Stimulated activated CD8-positive, alpha-beta memory T cell treated with anti-CD3 and anti-CD28 coated beads, Interleukin-2, amount 100 ng/mL, for 1 hour (primary cell): Measurements from ENCODE around the gene ZCCHC7.
"Not testable (repeated sequence)": the region's sequence is repeated elsewhere in the genome, so short reads cannot be mapped to it uniquely, and the experiment has no call there.

Experiments used
- DNase-seq, 2 donors: peaks; one replicate each; pipeline ENCODE4 v3.0.0-alpha.2; 2020; ENCODE audit warnings: low read depth in 2 of 2

Gene ZCCHC7

GRCh38 chr9:37293664-37294524 lies 173.5 kb downstream of the ZCCHC7 start:
- no peak for DNase-seq

- no peak for DNase-seq
Observed at GRCh38 chr9:37295178-37295577, 174.8 kb downstream of the ZCCHC7 start.

GRCh38 chr9:37295796-37296195 lies 175.4 kb downstream of the ZCCHC7 start:
- no peak for DNase-seq

- no peak for DNase-seq
Observed at GRCh38 chr9:37297592-37297991, 177.2 kb downstream of the ZCCHC7 start.

- DNase-seq = no peak
Observed at GRCh38 chr9:37300620-37301019, 180.2 kb downstream of the ZCCHC7 start.

- DNase-seq = no peak
Observed at GRCh38 chr9:37301042-37301853, 180.9 kb downstream of the ZCCHC7 start.

- DNase-seq = no peak
Observed at GRCh38 chr9:37301854-37302172, 181.4 kb downstream of the ZCCHC7 start.

- no peak for DNase-seq
Observed at GRCh38 chr9:37302277-37302676, 181.9 kb downstream of the ZCCHC7 start.

- DNase-seq = not testable (repeated sequence)
Observed at GRCh38 chr9:37303272-37303671, 182.9 kb downstream of the ZCCHC7 start.

- no peak for DNase-seq
Observed at GRCh38 chr9:37309136-37309535, 188.8 kb downstream of the ZCCHC7 start.

GRCh38 chr9:37311938-37312708 lies 191.7 kb downstream of the ZCCHC7 start:
- DNase-seq = no peak

GRCh38 chr9:37324261-37324683 lies 203.9 kb downstream of the ZCCHC7 start:
- DNase-seq = no peak

- no peak for DNase-seq
Observed at GRCh38 chr9:37324691-37325490, 204.5 kb downstream of the ZCCHC7 start.

GRCh38 chr9:37325778-37326177 lies 205.4 kb downstream of the ZCCHC7 start:
- DNase-seq = no peak

- no peak for DNase-seq
Observed at GRCh38 chr9:37327553-37327952, 207.2 kb downstream of the ZCCHC7 start.

- DNase-seq = no peak
Observed at GRCh38 chr9:37328556-37329227, 208.3 kb downstream of the ZCCHC7 start.

GRCh38 chr9:37329576-37329975 lies 209.2 kb downstream of the ZCCHC7 start:
- no peak for DNase-seq

GRCh38 chr9:37331871-37332270 lies 211.5 kb downstream of the ZCCHC7 start:
- DNase-seq = no peak

GRCh38 chr9:37332578-37332977 lies 212.2 kb downstream of the ZCCHC7 start:
- DNase-seq = no peak

GRCh38 chr9:37333288-37333687 lies 212.9 kb downstream of the ZCCHC7 start:
- DNase-seq = no peak

GRCh38 chr9:37335238-37335637 lies 214.9 kb downstream of the ZCCHC7 start:
- no peak for DNase-seq
